DOHH2 (cell line): ENCODE results near the gene HACD2.

ENCODE experiments used
- H3F3A ChIP-seq: fragments of 200-600 bp; sonication (generic), shearing (Covaris generic); 2 replicates; pipeline ENCODE4 v1.6.0; 2016; ENCODE audit warnings: antibody characterized with exemption, mild to moderate bottlenecking; ENCODE audit not compliant: control insufficient read depth, insufficient read depth
- H3K27ac ChIP-seq: fragments of 200-600 bp; sonication (generic); 2 replicates; pipeline ENCODE4 v1.5.1; 2014; ENCODE audit warnings: low read depth, mild to moderate bottlenecking, low read length, moderate library complexity
- H3K27me3 ChIP-seq: fragments of 200-600 bp; sonication (generic); 2 replicates; pipeline ENCODE4 v1.6.1; 2014; ENCODE audit warnings: mild to moderate bottlenecking, low read length, mixed read lengths; ENCODE audit not compliant: control insufficient read depth
- H3K36me3 ChIP-seq: fragments of 200-600 bp; sonication (generic); 2 replicates; pipeline ENCODE4 v1.6.1; 2014; ENCODE audit warnings: mild to moderate bottlenecking, low read length, moderate library complexity, mixed read lengths; ENCODE audit not compliant: control insufficient read depth
- H3K4me1 ChIP-seq: fragments of 200-600 bp; sonication (generic); 2 replicates; pipeline ENCODE4 v1.6.1; 2014; ENCODE audit warnings: mild to moderate bottlenecking, low read length, mixed read lengths; ENCODE audit not compliant: control insufficient read depth
- H3K4me2 ChIP-seq: fragments of 200-600 bp; sonication (generic); 2 replicates; pipeline ENCODE4 v1.6.0; 2014; ENCODE audit warnings: mild to moderate bottlenecking, low read length, moderate library complexity
- H3K4me3 ChIP-seq: fragments of 200-600 bp; sonication (generic); 2 replicates; pipeline ENCODE4 v1.5.1; 2014; ENCODE audit warnings: mild to moderate bottlenecking, low read length, mixed read lengths
- H3K79me2 ChIP-seq: fragments of 200-600 bp; sonication (generic); 2 replicates; pipeline ENCODE4 v1.6.1; 2014; ENCODE audit warnings: mild to moderate bottlenecking, low read length, mixed read lengths; ENCODE audit not compliant: control insufficient read depth
- H3K9me2 ChIP-seq: fragments of 200-600 bp; sonication (generic); replicated peaks from 2 replicates; pipeline ENCODE4 v1.6.1; 2014; ENCODE audit warnings: mild to moderate bottlenecking, low read length, mixed read lengths; ENCODE audit not compliant: control insufficient read depth
- H3K9me3 ChIP-seq: fragments of 200-600 bp; sonication (generic); 2 replicates; pipeline ENCODE4 v1.6.1; 2014; ENCODE audit warnings: antibody characterized with exemption, low read length, mixed read lengths; ENCODE audit not compliant: control insufficient read depth, insufficient read depth
- H4K20me1 ChIP-seq: fragments of 200-600 bp; sonication (generic); 2 replicates; pipeline ENCODE4 v1.6.0; 2014; ENCODE audit warnings: low read depth, mild to moderate bottlenecking, antibody characterized with exemption, low read length, moderate library complexity; ENCODE audit not compliant: control insufficient read depth, insufficient read depth
- EZH2phosphoT487 ChIP-seq: fragments of 200-600 bp; sonication (generic); IDR thresholded peaks from 2 replicates; pipeline ENCODE4 v1.6.1; 2017; ENCODE audit warnings: borderline replicate concordance, mild to moderate bottlenecking, antibody characterized with exemption, low read length, moderate library complexity, mixed read lengths
- TF ChIP-seq, protein P1 (sequence below): fragments of 200-600 bp; sonication (generic); IDR thresholded peaks from one replicate; pipeline ENCODE4 v1.5.1; 2014; ENCODE audit warnings: antibody characterized with exemption, mild to moderate bottlenecking, low read depth, low read length; ENCODE audit not compliant: poor library complexity, severe bottlenecking

HACD2 gene

DNA sequence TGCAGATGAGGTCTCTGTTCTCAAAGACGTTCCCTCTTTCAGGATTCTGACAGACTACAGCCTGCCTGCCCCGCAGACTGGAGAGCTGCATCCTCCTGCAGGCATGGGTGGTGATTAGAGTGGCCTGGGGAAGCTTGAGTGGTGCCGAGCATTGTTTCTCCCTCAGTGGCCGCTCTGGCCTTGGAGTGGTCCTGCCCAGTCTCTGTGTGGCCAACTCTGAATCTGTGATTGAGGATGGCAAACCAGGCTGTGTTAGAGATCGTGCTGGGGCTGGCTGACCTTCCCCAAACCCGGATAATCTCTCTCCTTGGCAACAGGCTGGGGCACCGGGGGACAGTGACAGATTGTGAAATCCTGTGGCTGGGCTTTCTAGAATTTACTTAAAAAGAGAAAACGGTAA is 125.0 kb downstream of the HACD2 start:
- Histone ChIP-seq H3K4me2 (no peak overlapping the region), H4K20me1 (no peaks in the 10 kb centered on the region), H3K9me3 (no peaks in the 10 kb centered on the region), H3K9me2 (no peaks in the 10 kb centered on the region), H3K4me3 (no peak overlapping the region), H3K27me3 (peaks cover 18% of the 10 kb centered on the region), H3K79me2 (no peaks in the 10 kb centered on the region), H3K36me3 (no peaks in the 10 kb centered on the region), H3F3A (no peaks in the 10 kb centered on the region), H3K4me1 (no peaks in the 10 kb centered on the region), H3K27ac (no peak overlapping the region)
- TF ChIP-seq EZH2phosphoT487: no peak
- TF ChIP-seq, protein P1, sequence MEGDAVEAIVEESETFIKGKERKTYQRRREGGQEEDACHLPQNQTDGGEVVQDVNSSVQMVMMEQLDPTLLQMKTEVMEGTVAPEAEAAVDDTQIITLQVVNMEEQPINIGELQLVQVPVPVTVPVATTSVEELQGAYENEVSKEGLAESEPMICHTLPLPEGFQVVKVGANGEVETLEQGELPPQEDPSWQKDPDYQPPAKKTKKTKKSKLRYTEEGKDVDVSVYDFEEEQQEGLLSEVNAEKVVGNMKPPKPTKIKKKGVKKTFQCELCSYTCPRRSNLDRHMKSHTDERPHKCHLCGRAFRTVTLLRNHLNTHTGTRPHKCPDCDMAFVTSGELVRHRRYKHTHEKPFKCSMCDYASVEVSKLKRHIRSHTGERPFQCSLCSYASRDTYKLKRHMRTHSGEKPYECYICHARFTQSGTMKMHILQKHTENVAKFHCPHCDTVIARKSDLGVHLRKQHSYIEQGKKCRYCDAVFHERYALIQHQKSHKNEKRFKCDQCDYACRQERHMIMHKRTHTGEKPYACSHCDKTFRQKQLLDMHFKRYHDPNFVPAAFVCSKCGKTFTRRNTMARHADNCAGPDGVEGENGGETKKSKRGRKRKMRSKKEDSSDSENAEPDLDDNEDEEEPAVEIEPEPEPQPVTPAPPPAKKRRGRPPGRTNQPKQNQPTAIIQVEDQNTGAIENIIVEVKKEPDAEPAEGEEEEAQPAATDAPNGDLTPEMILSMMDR: no peak

GRCh38 chr3:123458255-123458654 is 126.6 kb downstream of the HACD2 start:
- H3K4me2 ChIP-seq: no peak overlapping the region
- H4K20me1 ChIP-seq: no peaks in the 10 kb centered on the region
- no peaks in the 10 kb centered on the region for H3K9me2 ChIP-seq
- no peak overlapping the region for H3K27ac ChIP-seq
- no peaks in the 10 kb centered on the region for H3K79me2 ChIP-seq
- no peaks in the 10 kb centered on the region for H3K36me3 ChIP-seq
- H3K27me3 ChIP-seq: peaks cover 11% of the 10 kb centered on the region
- TF ChIP-seq, protein P1: no peak
- no peak for TF ChIP-seq EZH2phosphoT487
- no peaks in the 10 kb centered on the region for H3K4me1 ChIP-seq
- no peaks in the 10 kb centered on the region for H3K9me3 ChIP-seq
- no peaks in the 10 kb centered on the region for H3F3A ChIP-seq
- no peak overlapping the region for H3K4me3 ChIP-seq

GRCh38 chr3:123457841-123458240 is 127.0 kb downstream of the HACD2 start:
- Histone ChIP-seq H4K20me1 (no peaks in the 10 kb centered on the region), H3K27ac (no peak overlapping the region), H3K4me3 (no peak overlapping the region), H3K4me2 (no peak overlapping the region), H3K9me3 (no peaks in the 10 kb centered on the region), H3K27me3 (peaks cover 10% of the 10 kb centered on the region; the same call in 1 of the 2 replicates), H3K36me3 (no peaks in the 10 kb centered on the region), H3K4me1 (no peaks in the 10 kb centered on the region), H3K9me2 (no peaks in the 10 kb centered on the region), H3F3A (no peaks in the 10 kb centered on the region), H3K79me2 (no peaks in the 10 kb centered on the region)
- TF ChIP-seq EZH2phosphoT487: no peak
- TF ChIP-seq, protein P1: no peak

GRCh38 chr3:123453675-123454074 is 131.2 kb downstream of the HACD2 start:
- no peak for TF ChIP-seq EZH2phosphoT487
- TF ChIP-seq, protein P1: no peak
- Histone ChIP-seq H3F3A (no peaks in the 10 kb centered on the region), H4K20me1 (no peaks in the 10 kb centered on the region), H3K36me3 (no peaks in the 10 kb centered on the region), H3K4me2 (no peak overlapping the region), H3K79me2 (no peaks in the 10 kb centered on the region), H3K4me3 (no peak overlapping the region), H3K27ac (no peak overlapping the region), H3K9me2 (no peaks in the 10 kb centered on the region), H3K4me1 (no peaks in the 10 kb centered on the region), H3K27me3 (peaks cover 15% of the 10 kb centered on the region), H3K9me3 (no peaks in the 10 kb centered on the region)
